Transverse colon (tissue), 4 donors: Measurements from ENCODE around the gene ANO9. TPM values are rescaled to one million over a fixed set of nuclear protein-coding genes. Genes with fewer than 3 reads are reported as not detected.

Source experiments
- DNase-seq: peaks from one replicate; pipeline ENCODE4 v3.0.0-alpha.2; 2019
- H3K27ac ChIP-seq, 4 donors: fragments of 200-600 bp; sonication (generic); 2 replicates each; pipeline ENCODE4 v1.5.1; 2016 to 2018; ENCODE audit warnings: inconsistent platforms in 4 of 4
- H3K27me3 ChIP-seq: fragments of 200-600 bp; sonication (generic); 2 replicates; pipeline ENCODE4 v1.5.1; 2017; ENCODE audit warnings: inconsistent platforms
- H3K36me3 ChIP-seq, 4 donors: fragments of 200-600 bp; sonication (generic); 2 replicates each; pipeline ENCODE4 v1.5.1; 2017 to 2019; ENCODE audit warnings: inconsistent platforms in 4 of 4
- H3K4me1 ChIP-seq, 4 donors: fragments of 200-600 bp; sonication (generic); 2 replicates each; pipeline ENCODE4 v1.5.1; 2017 to 2020; ENCODE audit warnings: inconsistent platforms in 4 of 4
- H3K4me3 ChIP-seq, 4 donors: fragments of 200-600 bp; sonication (generic); 1 replicate in 1 of 4; 2 replicates in 3 of 4; pipeline versions ENCODE4 v1.5.1 to v1.6.1; 2017 to 2019; ENCODE audit warnings: inconsistent platforms in 4 of 4
- H3K9me3 ChIP-seq, 2 donors: fragments of 200-600 bp; sonication (generic); 2 replicates each; pipeline ENCODE4 v1.5.1; 2017 to 2019; ENCODE audit warnings: inconsistent platforms in 2 of 2
- CTCF ChIP-seq, 5 experiments: fragments of 200-600 bp in 3 of 5; fragments of 450-650 bp in 2 of 5; sonication (generic) in 3 of 5; IDR thresholded peaks; 1 replicate in 2 of 5; 2 replicates in 3 of 5; pipeline ENCODE4 v1.5.1; 2016 to 2017; ENCODE audit warnings: antibody characterized with exemption in 5 of 5, inconsistent platforms in 3 of 5, mild to moderate bottlenecking in 2 of 5, moderate library complexity in 1 of 5
- EP300 ChIP-seq: sonication (generic); formaldehyde crosslinking; IDR thresholded peaks from one replicate; pipeline ENCODE4 v1.6.1; 2017; ENCODE audit warnings: antibody characterized with exemption, low read depth
- POLR2A ChIP-seq: fragments of 450-650 bp; IDR thresholded peaks from one replicate; pipeline ENCODE4 v1.6.1; 2016; ENCODE audit warnings: antibody characterized with exemption, mild to moderate bottlenecking, moderate library complexity
- POLR2AphosphoS5 ChIP-seq, 3 donors: sonication (generic); formaldehyde crosslinking; IDR thresholded peaks; one replicate each; pipeline ENCODE4 v1.6.1; 2016; ENCODE audit warnings: antibody characterized with exemption in 3 of 3
- WGBS, 2 donors: methylation state at CpG; one replicate each; pipeline ENCODE4 v1.1.5; 2018; ENCODE audit warnings: low coverage in 1 of 2; 5-methylcytosine and 5-hydroxymethylcytosine counted together
- in situ Hi-C, 4 donors: fragments of 200-750 bp; cut with MboI; loops; one replicate each; pipeline versions ENCODE4 v1.15.0 to v1.15.1; 2017; ENCODE audit warnings: low sequenced_read_pairs in 3 of 4, low pct_ligation_motif_present in 1 of 4, low pct_unique_long_range_greater_than_20kb in 1 of 4
- intact Hi-C: fragments of 100-400 bp; cut with DNase I; formaldehyde crosslinking; loops from one replicate; pipeline ENCODE4 v1.15.1; 2023; ENCODE audit warnings: low total_unique reads
- total RNA-seq, 4 donors: library from RNA; depleted of rRNA; stranded (reverse); fragments of >200 nt; gene quantifications; one replicate each; pipeline ENCODE4 v1.1.0, GENCODE V29; 2016

The ANO9 gene
- total RNA-seq, 4 donors from 2014 or later = 117 to 490 (median 296) TPM

GRCh38 chr11:409008-409599 lies 32.7 kb downstream of the ANO9 start:
- Histone ChIP-seq H3K36me3 (no peaks in the 10 kb centered on the region), H3K27me3 (no peaks in the 10 kb centered on the region), H3K27ac (no peak overlapping the region), H3K9me3 (no peaks in the 10 kb centered on the region), H3K4me3 (no peak overlapping the region), H3K4me1 (peaks cover 8 to 22% (median 17%) of the 10 kb centered on the region in 4 donors)
- 69% methylated on average over 6 of the region's 7 CpGs; no CpG with 5 or more reads in 1 of the 2 donors for WGBS, 2 donors
- in situ Hi-C loops = loop anchor here in 1 of 4 donors (10.0 kb wide), 1 partner anchor 46 kb away; the partner anchor contains the start of gene PTDSS2
- intact Hi-C loops = loop anchor here (10.0 kb wide), 1 partner anchor 96 kb away; the partner anchor contains the start of gene RNH1
- no peak for DNase-seq
- no peak for TF ChIP-seq POLR2A
- TF ChIP-seq CTCF (IDR thresholded peaks at IDR 0.05) = no peak

DNA sequence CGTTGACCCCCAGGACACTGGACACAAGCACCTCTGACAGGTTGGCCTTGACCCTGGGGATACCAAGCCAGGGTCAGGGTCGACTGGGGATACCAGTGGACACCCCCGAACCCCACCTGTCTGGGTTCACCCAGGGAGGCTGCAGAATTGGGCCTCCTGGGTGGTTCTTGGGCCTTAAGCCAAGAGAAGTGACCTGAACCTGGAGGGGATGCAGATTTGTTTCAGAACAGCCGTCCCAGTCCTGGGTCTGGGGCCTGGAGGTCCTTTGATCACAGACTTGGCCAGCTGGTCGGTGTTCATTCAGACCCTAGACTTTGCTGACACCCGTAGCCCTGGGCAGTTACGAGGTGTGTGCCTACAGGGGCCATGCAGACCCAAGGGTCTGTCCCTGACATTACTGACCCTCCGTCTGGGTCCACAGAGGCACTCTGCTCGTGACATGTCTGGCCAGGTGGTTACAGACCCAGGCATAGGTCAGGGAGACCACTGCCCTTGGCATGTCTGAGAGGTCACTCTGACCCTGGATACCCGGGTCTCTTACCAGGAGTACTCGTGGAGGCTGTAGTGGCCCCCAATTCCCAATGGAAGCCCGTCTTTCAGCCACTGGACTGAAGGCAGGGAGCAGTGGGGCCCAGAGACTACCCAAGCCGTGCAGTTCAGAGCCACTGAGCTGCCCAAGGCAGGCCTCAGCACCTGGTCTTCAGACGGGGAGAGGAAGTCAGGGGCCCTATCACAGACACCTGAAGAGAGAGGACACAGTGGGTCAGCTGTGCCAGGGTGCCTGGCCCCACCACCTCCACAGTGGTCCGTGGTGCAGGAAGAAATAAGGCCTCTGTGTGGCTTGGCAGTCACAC lies 33.4 kb downstream of the ANO9 start:
- no peak overlapping the region for H3K27ac ChIP-seq
- TF ChIP-seq EP300 (no peak), POLR2A (no peak), POLR2AphosphoS5 (IDR thresholded peaks at IDR 0.05) (no peak), CTCF (IDR thresholded peaks at IDR 0.05) (no peak)
- in situ Hi-C loops = loop anchor here in 1 of 4 donors (10.0 kb wide), 1 partner anchor 46 kb away; the partner anchor contains the start of gene PTDSS2

GRCh38 chr11:407651-408123 lies 34.1 kb downstream of the ANO9 start:
- Histone ChIP-seq H3K4me1 (peaks cover 8 to 22% (median 17%) of the 10 kb centered on the region in 4 donors), H3K27ac (peak overlapping the region; percentile 59 to 65 (median 62)), H3K36me3 (no peaks in the 10 kb centered on the region), H3K4me3 (peak overlapping the region in 1 of 4 donors; percentile 16), H3K9me3 (no peaks in the 10 kb centered on the region), H3K27me3 (peaks cover 3% of the 10 kb centered on the region)
- 74% methylated on average over 27 of the region's 28 CpGs; no CpG with 5 or more reads in 1 of the 2 donors for WGBS, 2 donors
- DNase-seq = no peak
- intact Hi-C loops (loop anchor here (10.0 kb wide), 1 partner anchor 97 kb away; the partner anchor contains the start of gene RNH1), in situ Hi-C loops (loop anchor here in 1 of 4 donors (10.0 kb wide), 1 partner anchor 47 kb away; the partner anchor contains the start of gene PTDSS2)
- no peak for TF ChIP-seq EP300
- peak in 1 of 3 donors; percentile 6 for TF ChIP-seq POLR2AphosphoS5 (IDR thresholded peaks at IDR 0.05)

More for the DNA sequence above, 33.4 kb downstream of the ANO9 start:
- intact Hi-C loops = loop anchor here (10.0 kb wide), 1 partner anchor 96 kb away; the partner anchor contains the start of gene RNH1
- DNase-seq = no peak
- Histone ChIP-seq H3K4me1 (peaks cover 8 to 22% (median 17%) of the 10 kb centered on the region in 4 donors), H3K4me3 (no peak overlapping the region), H3K9me3 (no peaks in the 10 kb centered on the region), H3K36me3 (no peaks in the 10 kb centered on the region), H3K27me3 (no peaks in the 10 kb centered on the region)
- WGBS, 2 donors = 87 to 100% methylated on average over 1 to 13 of the region's 15 CpGs

DNA sequence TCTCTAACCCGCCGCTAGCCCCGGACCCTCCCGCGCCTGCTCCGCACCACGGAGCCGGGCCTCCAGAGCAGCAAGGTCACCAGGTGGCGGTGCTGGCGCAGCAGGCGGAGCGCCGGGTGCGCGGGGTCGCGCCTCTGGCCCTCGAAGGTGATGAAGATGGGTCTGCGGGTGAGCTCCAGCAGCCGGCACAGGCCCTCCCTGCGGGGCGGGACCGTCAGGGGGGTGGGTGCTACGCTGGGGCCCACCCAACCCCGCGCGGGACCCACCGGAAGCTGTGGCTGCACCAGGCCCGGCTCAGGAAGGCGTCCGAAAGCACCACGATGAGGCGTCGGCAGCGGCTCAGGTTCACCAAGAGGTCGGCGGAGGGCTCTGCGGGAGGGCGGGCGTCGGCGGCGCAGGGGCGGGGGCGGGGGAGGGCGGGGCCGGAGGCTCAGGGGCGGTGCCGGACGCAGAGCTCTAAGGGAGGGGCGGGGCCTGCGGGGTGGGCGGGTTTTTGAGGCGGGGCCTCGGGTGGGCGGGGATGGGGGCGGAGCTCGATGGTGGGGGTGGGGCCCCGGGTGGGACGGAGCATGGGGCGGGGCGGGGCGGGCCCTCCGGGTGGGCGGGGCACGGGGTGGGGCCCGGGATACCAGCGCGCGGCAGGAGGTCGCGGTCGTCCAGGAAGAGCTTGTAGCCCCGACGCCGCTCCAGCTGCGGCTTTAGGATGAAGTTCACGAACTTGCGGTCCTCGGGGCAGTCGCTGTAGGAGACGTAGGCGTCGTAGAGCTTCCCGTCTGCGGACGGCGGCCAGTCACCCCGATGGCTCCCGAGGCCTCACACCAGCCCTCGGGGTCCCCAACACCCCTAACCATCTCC lies 34.8 kb downstream of the ANO9 start:
- in situ Hi-C loops = loop anchor here in 1 of 4 donors (10.0 kb wide), 1 partner anchor 48 kb away; the partner anchor contains the start of gene PTDSS2
- DNase-seq = peak; percentile 89
- peak overlapping the region; percentile 78 to 88 (median 86) for H3K27ac ChIP-seq
- peaks cover 8 to 22% (median 17%) of the 10 kb centered on the region in 4 donors for H3K4me1 ChIP-seq
- H3K36me3 ChIP-seq = no peaks in the 10 kb centered on the region
- intact Hi-C loops = loop anchor here (10.0 kb wide), 1 partner anchor 98 kb away; the partner anchor contains the start of gene RNH1
- WGBS, 2 donors = 10% methylated on average over 46 of the region's 91 CpGs; no CpG with 5 or more reads in 1 of the 2 donors
- H3K4me3 ChIP-seq = peak overlapping the region; percentile 45 to 55 (median 48)
- no peaks in the 10 kb centered on the region for H3K9me3 ChIP-seq
- H3K27me3 ChIP-seq = peaks cover 3% of the 10 kb centered on the region
- TF ChIP-seq POLR2AphosphoS5 (IDR thresholded peaks at IDR 0.05) = peak in 2 of 3 donors; percentile 55 to 66
- TF ChIP-seq POLR2A = peak; percentile 35
- TF ChIP-seq EP300 = no peak
- TF ChIP-seq CTCF (IDR thresholded peaks at IDR 0.05) = peak in 4 of 5 experiments; percentile 8 to 53 (median 20)
